Astrocyte of the cerebellum (primary cell): Measurements from ENCODE around the gene CD300LG.

Source experiments
- DNase-seq: peaks from one replicate; pipeline ENCODE4 v3.0.0-alpha.2; 2011; ENCODE audit warnings: low read depth
- H3K4me3 ChIP-seq: 2 replicates; pipeline ENCODE4 v1.5.1; 2011; ENCODE audit warnings: mild to moderate bottlenecking, low read depth, low read length, moderate library complexity
- CTCF ChIP-seq: IDR thresholded peaks from 2 replicates; pipeline ENCODE4 v1.5.1; 2012; ENCODE audit warnings: low read length, low read depth, moderate library complexity, mild to moderate bottlenecking; ENCODE audit errors: missing control alignments
- in situ Hi-C: cut with HindIII; loops from 2 replicates; pipeline ENCODE4 v1.10.0; 2017; ENCODE audit warnings: low sequenced_read_pairs

Gene CD300LG

DNA sequence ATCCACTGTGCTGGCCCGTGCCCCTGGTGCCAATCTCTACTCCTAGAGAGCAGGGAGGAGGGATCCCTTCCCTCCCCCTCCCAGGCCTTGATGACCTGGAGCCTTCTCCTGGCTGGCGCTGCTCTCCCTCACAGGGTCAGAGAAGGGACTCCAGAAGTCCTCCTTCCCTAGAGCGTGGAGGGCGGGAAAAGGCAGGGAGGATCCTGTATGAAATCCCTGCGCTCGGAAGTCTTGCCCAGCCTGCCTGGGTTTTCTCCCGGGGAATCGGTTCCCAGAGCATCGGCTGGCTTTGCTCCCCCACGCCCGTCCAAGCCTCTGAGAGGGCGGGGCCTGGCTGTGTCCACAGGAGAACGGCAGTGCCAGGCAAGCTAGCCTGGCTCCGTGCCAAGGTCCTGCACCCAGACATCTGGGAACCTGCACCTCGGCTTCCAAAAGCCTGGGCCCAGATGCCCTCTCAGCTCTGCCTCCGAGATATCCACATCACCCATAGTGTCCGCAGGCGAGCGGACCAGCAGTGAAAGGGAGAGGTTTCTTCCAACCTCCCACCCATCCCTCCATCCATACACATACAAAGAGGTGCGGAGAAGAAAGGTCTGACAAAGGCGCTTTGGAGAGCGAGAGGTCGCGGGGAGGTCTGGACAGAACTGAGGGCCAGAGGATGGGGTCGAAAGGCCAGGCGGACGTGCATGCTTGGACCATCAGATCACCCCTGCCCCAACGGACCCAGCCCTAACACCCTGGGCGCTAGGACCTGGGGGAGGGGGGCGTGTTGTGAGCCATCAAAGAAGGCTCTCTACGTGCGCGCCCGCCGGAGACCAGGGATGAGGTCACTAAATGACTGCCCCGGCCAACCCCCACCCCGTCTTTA lies 59.2 kb downstream of the CD300LG start:
- peak overlapping the region; percentile 72 for H3K4me3 ChIP-seq
- DNase-seq: no peak
- no peak for TF ChIP-seq CTCF
- in situ Hi-C loops: no loop called here

- H3K4me3 ChIP-seq: peak overlapping the region; percentile 72
- no peak for TF ChIP-seq CTCF
- DNase-seq: no peak
- in situ Hi-C loops: no loop called here
Observed at GRCh38 chr17:43906951-43907424, 60.0 kb downstream of the CD300LG start.

DNA sequence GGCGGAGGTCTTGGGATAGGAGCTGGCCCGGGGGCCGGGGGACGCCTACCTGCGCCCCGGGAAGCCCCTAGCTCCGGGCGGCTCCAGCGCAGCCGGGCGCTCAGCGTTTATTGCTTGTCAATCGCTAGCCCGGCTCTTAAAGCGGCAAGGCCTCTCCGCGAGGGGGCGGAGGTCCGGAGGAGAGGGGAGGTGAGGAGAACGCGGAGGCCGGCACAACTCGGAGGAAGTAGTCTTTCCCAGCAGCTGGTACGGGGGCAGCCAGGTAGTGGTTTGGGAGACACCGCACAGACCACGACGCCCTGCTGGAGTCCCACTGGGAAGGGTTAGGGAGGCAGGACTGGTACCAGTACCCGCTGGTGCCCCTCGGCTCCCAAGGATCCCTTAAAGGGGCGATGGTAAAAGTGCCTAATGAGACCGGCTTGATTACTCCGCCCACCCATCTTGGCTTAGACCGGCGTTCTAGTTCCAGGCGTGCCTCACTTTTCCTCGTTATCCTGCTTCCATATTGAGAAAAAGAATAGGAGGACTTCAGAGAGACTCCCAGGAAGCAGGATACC lies 60.5 kb downstream of the CD300LG start, which contains the start of gene MPP2:
Gene MPP2, minus strand, starts transcription at position 112 of the 557 bp plus-strand sequence. CDS start 3,076 bp downstream, outside the sequence.
- H3K4me3 ChIP-seq: peak within 1 kb of the TSS; percentile 72
- DNase-seq: peak; percentile 32
- in situ Hi-C loops: no loop called here
- TF ChIP-seq CTCF: peak; percentile 24

DNA sequence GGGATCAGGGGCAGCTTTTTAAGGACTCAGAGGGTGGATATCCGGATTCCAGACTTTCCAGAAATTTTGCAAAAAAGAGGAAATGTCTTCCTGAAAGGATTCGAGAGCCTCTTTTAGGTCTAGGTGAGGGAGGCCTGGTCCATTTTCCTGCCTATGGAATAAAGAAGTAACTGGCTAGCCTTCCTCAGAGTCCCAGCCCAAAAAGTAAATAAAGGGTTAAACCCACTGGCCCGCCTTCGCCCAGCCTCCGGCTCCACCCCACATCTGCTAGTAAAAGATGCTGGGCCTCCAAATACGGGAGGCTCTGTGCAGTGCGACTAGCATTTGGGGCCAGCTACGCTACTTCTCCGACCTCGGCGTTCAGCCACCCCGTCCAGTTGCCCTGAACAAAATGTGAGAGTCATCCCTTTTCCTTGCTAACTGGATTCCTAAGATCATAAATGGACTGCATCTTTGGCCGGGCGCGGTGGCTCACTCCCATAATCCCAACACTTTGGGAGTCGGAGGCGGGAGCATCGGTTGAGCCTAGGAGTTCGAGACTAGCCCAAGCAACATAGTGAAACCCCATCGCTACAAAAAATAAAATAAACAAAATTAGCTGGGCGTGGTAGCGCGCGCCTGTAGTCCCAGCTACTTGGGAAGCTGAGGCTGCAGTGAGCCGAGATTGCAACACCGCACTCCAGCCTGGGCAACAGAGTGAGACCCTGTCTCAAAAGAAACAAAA lies 61.2 kb downstream of the CD300LG start:
- peak; percentile 28 for DNase-seq

GRCh38 chr17:43909537-43910231 lies 62.7 kb downstream of the CD300LG start:
- in situ Hi-C loops: loop anchor here (5.0 kb wide), 1 partner anchor 67 kb away; no protein-coding TSS in a partner anchor
- no peak for TF ChIP-seq CTCF
- no peak for DNase-seq
- H3K4me3 ChIP-seq: no peak overlapping the region

More for the DNA sequence above, 61.2 kb downstream of the CD300LG start:
- no peak for TF ChIP-seq CTCF
- in situ Hi-C loops: no loop called here
- peak overlapping the region; percentile 72 for H3K4me3 ChIP-seq
